Activated naive CD4-positive, alpha-beta T cell (primary cell): ENCODE results near the gene ZNF700.
"Not testable (repeated sequence)": the region's sequence is repeated elsewhere in the genome, so short reads cannot be mapped to it uniquely, and the experiment has no call there.

Experiments
- DNase-seq, 4 experiments: peaks; one replicate each; lab custom pipeline; 2025; lab: John Stamatoyannopoulos, UW

ZNF700 gene

DNA sequence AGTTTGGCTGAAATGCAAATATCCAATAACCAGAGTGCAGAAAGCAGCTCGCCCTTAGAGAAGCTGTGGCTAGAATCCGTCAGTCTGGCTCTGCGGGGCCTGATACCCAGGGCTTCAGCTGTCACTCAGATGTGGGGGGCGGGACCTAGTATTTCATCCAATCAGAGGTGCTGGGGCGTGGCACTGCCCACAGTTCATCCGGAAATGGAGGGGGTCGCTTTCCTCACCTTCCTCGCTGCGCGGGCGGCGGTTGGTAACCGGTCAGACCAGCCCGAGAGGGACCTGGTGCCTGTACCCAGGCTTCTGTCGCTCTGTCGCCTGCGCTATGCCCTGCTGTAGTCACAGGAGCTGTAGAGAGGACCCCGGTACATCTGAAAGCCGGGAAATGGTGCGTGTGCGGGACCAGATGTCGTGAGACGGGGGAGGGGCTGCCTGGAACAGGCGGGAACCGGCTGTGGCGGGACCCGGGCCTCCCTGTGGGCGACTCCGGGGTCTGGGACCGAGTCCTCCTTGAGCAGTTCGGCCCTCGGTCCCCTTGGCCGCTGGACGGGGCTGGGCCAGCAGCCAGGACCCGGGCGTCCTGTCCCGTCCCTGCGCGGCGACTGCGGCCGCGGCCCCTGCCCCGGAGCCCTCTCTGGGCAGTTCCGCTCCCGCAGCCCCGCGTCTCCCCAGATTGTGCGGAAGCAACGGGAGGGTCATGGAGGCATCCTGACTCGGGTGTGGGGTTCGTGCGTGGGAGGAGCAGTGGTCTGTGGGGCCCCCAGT lies at the start of gene ZNF700:
ZNF700 (plus strand) TSS at position 222 of the 765 bp plus-strand sequence; CDS start at position 326, 104 bp downstream.
- DNase-seq = peak; percentile 59 to 84 (median 80)

DNA sequence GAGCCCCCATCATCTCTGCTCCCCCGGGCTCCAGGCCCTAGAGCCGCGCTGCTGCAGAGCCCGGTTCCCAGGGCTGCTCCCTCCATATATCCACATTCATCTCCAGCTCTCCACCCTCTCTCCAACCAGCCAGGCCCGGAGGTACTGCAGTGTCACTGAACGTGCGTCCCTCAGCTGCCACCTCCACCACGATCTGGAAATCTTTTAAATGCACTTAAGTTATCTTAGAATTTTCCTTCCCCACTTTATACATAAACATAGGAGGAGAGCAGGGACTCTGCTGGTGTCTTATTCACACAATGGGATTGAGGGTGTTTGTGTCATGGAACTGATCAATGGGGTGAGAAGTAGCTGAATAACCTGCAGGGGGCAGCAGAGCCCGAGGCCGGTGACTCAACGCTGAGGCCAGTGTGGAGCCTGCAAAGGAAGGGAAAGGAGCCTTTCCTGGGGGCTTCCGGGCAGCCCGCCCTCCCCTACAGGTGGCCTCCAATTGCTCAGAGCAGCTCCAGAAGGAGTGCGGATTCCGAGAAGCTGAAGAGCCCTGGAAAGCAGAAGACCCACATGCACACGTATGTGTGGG lies 45.1 kb upstream of the ZNF700 start:
- peak in 3 of 4 experiments; percentile 2 to 6 (median 6) for DNase-seq

DNA sequence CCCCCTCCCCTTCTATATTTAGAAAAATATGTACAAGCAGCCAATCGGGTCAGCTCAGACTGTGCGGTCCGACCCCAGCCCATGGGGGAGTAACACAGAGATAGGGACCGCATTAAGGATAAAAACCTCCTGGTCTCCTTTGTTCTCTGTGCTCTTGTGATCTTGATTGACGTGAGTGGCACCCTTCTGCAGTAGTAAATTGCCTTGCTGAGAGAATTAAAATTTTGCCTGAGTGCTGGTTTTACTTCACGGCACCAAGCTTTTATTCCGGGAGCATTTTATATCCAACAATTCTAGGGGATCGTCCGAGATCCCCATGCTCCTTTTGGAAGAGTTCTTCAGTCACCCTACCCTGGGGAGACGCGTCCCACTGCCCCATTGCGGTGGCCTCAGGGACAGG lies 44.3 kb upstream of the ZNF700 start:
- DNase-seq = no peak

DNA sequence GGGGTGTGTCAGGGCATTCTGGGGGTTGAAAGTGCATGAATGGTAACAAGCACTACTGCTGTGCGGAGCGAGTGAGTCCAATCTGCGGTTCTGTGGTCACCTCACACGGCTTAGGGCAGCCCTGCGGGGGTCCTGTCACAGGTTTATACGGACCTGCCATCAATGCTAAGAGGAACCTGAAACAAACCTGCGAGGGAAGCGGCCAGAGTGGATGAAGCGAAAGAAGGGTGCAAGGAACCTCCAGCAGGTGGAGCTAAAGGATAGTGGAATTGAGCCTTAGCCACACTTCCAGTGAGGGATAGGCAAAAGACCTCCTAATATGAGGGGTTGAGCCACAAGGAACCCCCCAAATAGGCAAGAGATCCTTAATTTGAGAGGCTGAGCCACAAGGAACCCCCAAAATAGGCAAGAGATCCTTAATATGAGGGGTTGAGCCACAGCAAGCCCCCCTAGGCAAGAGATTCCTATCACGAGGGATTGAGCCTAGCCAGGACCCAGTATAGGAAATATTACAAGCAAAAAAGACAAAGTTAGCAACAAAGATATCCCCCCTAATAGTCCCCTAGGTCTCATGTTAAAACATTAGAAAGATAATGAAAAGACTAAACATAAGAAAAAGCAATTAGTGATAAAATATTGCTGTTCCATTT lies 43.6 kb upstream of the ZNF700 start:
- peak in 3 of 4 experiments; percentile 4 to 41 (median 34) for DNase-seq

DNA sequence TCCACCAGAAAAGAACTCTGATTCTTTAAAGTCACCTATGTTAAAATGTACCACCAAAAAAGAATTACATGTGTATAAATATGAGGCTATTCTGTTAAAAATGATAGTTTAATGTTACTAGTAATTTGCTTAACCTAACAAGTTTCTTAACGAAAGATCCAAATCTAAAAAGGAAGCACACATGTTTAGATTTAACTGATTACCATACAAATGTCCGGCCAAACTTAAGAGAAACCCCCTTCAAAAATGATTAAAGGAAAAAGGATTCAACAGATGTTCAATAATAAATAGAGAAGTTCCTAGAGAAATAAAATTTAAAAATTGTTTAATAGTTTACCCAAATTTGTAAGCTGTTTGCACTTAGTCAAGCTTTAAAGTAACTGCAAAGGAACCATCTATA lies 42.3 kb upstream of the ZNF700 start:
- no peak for DNase-seq

DNA sequence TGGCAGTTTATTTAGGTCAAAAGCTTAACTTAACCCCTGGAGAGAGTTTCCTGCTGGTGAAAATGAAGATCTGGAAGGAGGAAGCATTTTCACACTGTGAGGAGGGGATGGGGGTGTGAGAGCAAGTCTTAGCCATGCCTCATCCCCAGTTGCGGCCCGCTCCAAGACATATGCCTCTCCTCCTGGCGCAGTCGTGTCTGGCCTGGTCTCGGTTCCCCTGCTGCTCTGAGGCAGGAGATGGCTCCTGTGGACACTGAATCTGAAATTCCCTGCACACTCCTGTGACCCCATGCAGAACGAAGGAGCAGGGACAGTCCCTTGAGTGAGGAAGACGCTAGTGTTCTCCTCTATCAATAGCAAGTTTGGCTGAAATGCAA lies 37.7 kb upstream of the ZNF700 start:
- DNase-seq = no peak

DNA sequence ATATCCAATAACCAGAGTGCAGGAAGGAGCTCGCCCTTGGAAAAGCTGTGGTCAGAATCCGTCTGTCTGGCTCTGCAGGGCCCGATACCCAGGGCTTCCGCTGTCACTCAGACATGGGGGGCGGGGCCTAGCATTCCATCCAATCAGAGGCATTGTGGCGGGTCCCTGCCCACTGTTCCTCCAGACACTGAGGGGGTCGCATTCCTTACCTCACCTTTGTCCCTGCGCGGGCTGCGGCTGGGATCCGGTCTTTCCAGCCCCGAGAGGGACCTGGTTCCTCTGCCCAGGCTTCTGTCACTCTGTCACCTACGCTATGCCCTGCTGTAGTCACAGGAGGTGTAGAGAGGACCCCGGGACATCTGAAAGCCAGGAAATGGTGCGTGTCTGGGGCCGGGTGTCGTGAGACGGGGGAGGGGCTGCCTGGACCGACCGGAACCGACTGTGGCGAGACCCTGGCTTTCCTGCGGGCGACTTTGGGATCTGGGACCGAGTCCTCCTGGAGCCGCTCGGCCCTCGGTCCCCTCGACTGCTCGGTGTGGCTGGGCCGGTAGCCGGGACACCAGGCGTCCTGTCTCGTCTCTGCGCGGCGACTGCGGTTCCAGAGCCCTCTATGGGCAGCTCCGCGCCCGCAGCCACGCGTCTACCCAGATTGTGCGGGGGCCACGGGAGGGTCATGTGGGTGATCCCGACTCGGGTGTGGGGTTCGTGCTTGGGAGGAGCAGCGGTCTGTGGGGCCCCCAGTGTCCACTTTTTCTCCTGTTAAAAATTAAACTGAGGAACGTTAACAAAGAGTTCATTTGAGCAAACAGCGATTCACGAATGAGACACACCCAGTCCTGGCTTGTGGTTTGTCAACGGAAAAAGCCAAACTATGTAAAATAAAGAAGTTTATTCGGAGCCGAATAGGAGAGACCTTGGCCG lies 37.0 kb upstream of the ZNF700 start, which contains the start of gene ZNF69:
ZNF69 (plus strand) TSS at position 172 of the 921 bp plus-strand sequence; CDS start at position 314, 142 bp downstream.
- DNase-seq = peak in 3 of 4 experiments; percentile 3 to 56 (median 52)

DNA sequence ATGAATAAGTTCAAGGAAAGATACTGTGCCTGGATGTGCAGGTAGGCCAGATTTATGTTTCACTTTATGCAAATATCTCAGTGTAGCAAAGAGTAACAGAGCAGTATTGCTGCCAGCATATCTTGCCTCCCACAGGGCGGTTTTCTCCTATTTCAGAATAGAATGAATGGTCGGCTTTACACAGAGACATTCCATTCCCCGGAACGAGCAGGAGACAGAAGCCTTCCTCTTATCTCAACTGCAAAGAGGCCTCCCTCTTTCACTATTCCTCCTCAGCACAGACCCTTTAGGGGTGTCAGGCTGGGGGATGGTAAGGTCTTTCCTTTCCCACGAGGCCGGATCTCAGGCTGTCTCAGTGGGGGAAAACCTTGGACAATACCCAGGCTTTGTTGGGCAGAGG lies 35.0 kb upstream of the ZNF700 start:
- not testable (repeated sequence) for DNase-seq

DNA sequence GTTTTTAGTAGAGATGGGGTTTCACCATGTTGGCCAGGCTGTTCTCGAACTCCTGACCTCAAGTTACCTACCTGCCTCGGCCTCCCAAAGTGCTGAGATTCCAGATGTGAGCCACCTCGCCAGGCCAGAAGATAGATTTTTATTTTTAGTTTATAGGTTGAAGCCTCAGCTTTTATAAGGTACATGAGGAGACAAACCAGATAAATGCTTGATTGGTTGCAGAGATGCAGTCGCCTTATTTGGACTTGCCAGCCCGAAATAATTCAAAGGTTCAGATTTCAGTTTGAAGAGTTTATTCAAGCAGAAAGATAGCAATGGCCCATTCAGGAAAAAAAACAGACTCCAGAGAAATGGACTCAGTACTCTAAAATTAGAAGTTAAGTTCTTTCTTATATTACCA lies 34.3 kb upstream of the ZNF700 start:
- DNase-seq = no peak

DNA sequence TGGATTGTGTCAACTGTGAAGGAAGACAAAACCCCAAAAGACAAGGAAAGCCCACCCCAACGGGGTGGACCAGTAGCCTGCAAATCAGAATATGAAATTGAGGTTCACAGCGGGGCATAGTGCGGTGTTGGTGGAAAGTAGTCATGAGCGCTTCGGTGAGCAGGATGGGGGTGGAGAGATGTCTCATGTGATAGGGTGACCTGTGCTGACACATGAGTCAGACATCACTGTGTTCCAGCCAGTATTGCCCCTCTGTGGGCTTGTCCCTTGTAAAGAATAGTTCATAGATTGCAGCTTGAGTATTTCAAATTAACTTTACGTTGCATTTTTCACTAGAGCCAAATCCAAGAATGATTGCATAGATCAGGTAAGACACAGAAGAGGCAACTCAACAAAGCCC lies 30.1 kb upstream of the ZNF700 start:
- DNase-seq = no peak

DNA sequence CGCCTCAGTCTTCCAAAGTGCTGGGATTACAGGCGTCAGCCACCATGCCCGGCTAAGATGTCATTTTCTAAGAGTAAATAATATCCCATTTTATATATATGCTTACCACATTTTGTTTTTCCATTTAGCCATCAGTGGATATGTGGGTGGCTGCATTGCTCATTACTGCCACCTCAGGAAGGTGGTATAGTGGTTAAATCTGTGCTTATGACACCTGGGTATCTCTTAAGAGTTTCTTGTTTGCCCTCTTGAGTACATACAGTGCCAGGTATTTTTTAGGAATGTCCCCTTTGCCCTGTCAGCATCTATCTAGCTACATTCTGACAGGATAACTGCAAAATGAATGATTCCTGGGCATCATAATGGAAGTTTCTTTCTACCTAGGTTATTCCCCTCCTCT lies 22.7 kb upstream of the ZNF700 start:
- DNase-seq = no peak

DNA sequence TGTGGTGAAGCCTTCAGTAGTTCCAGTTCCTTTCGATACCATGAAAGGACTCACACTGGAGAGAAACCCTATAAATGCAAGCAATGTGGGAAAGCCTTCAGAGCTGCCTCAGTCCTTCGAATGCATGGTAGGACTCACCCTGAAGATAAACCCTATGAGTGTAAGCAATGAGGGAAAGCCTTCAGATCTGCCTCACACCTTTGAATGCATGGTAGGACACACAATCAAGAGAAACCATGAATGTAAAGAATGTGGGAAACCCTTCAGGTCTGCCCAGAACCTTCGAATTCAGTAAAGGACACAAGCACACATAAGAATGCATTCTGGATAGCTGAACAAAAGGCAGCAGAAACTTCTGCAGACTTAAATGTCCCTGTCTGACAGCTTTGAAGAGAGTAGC lies 19.0 kb upstream of the ZNF700 start:
- no peak for DNase-seq

DNA sequence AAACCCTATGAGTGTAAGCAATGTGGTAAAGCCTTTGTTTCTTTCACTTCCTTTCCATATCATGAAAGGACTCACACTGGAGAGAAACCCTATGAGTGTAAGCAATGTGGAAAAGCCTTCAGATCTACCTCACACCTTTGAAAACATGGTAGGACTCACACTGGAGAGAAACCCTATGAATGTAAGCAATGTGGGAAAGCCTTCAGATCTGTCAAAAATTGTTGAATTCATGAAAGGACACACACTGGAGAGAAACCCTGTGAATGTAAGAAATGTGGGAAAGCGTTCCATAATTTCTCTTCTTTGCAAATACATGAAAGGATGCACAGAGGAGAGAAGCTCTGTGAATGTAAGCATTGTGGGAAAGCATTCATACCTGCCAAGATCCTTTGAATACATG lies 13.0 kb upstream of the ZNF700 start:
- not testable (repeated sequence) for DNase-seq

DNA sequence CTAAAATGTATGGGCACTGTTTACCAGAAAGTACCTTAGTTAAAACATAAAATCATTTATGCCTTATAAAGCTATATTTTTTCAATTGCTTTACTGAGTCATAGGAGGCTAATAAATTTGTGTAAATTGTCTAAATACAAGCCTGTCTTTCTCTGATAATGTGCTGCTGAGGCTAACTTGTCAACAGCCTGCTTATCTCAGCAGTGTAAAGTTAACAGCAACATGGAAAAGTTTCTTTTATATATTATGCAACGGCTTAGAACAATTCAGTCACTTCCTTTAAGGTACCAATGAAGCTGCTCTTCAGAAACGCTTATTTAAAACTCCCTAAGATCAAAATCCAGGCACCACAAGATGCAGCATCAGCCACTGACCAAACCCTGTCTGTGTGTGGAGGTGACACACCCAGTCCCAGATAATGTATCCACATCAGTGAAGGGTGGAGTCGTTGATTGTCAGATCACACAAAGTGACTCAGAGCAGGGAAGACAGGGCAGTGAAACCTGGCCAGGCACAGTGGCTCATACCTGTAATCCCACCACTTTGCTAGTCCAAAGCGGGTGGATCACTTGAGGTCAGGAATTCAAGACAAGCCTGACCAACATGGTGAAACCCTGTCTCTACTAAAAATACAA lies 10.4 kb upstream of the ZNF700 start:
- DNase-seq = not testable (repeated sequence)

DNA sequence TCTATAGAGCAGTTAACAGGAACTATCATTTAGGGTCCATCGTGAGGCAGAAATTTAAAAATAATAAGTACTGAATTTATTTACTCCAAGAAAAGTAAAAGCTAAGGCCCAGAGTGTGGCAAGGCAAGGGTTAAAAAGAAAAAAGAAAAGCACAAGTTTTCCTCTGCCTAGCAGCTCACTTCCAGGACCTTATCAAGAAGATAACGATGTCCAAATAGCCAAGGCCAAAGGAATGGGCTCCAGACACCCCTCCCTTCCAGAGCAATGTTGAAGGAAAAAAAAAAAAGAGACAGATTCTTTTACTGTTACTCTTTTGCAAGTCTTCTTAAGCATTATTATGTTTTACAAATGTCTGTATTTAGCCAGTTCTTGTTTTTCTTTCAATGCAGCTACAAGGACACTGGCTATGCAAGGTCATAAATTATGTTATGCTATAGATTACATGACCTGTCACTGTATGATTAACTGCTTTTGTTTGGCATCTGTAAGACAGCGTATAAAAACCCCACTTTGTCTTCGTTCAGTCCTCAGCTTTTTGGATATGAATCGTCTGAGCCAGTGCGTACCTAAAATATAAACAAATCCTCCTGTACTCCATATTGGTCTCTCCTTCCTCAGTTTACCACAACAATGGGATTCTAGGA lies 2.9 kb upstream of the ZNF700 start:
- DNase-seq = no peak

DNA sequence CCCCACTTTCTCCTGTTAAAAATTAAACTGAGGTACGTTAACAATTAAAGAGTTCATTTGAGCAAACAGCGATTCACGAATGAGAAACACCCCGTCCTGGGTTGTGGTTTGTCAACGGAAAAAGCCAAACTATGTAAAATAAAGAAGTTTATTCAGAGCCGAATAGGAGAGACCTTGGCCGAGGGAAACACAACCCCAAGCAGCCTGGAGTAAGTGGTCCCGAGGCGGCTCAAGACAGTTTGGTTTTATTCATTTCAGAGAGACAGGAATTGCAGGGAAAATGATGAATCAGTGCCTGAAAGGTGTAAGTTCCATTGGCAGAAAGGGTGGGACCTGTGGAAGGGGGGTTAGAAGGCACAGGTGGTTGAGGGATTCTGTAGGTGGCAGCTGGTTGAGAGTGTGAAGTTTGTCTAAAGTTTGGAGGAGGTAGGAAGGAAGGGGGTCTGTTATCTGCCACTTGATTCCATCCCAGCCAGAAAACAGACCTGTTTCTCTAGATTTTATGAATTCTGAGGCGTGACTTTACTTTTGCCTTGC lies 812 bp downstream of the ZNF700 start:
- not testable (repeated sequence) for DNase-seq

DNA sequence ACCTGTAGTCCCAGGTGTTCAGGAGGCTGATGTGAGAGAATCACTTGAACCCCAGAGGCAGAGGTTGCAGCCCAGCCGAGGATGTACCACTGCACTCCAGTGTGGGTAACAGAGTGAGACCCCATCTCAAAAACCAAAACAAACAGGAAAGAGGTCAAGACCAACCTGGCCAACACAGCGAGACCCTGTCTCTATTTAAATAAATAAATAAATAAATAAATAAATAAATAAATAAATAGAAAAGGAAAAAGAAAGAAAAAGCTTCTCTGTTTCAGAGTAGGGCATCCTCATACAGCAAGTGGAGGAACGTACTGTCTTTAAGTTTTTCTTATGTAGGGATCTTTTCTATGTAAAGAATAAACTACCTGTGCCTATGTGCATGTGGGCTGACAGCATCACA lies 2.3 kb downstream of the ZNF700 start:
- DNase-seq = no peak

DNA sequence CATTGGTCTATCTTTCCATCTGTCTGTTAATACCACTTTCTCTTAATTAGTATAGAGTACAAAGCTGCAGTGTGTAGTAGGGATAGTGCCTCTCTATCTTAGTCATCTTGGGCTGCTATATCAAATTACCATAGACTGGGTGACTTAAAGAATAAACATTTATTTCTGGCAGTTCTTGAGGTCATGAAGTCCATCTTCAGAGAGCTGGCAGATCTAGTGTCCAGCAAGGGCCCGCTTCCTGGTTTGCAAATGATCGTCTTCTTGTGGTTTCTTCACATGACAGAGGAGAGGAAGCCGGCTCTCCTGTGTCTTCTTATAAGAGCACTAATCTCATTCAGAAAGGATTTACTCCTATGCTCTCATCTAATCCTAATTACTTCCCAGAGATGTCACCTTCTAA lies 6.1 kb downstream of the ZNF700 start:
- no peak for DNase-seq

DNA sequence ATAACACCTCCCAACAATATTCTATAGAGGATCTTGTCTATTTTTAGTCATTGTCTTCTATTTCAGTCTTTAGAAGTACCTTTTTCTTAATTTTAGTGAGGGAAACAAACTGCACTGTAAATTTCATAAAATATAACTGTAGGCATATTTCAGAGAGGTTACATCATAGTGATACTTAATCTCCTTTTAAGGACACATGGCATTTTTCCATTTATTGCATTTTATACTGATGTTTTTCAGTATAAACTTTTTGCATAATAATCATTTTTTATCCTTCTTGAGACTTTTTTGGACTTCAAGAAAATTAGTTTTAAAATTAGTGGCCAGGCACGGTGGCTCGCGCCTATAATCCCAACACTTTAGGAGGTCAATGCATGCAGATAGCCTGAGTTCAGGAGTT lies 6.6 kb downstream of the ZNF700 start:
- no peak for DNase-seq

DNA sequence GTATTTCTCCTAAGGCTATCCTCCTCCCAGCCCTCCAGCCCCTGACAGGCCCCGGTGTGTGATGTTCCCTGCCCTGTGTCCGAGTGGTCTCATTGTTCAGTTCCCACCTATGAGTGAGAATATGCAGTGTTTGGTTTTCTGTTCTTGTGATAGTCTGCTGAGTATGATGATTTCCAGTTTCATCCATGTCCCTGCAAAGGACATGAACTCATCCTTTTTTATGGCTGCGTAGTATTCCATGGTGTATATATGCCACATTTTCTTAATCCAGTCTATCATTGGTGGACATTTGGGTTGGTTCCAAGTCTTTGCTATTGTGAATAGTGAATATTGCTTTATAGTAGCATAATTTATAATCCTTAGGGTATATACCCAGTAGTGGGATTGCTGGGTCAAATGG lies 10.9 kb downstream of the ZNF700 start:
- DNase-seq = not testable (repeated sequence)

DNA sequence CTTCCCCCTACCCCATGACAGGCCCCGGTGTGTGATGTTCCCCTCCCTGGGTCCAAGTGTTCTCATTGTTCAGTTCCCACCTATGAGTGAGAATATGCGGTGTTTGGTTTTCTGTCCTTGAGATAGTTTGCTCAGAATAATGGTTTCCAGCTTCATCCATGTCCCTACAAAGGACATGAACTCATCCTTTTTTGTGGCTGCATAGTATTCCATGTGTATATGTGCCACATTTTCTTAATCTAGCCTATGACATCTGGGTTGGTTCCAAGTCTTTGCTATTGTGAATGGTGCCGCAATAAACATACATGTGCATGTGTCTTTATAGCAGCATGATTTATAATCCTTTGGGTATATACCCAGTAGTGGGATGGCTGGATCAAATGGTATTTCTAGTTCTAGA lies 13.5 kb downstream of the ZNF700 start:
- DNase-seq = not testable (repeated sequence)
